Peyer's patch (tissue), 4 donors: ENCODE data around the gene PDAP1.

Source experiments
- POLR2A ChIP-seq, 2 donors: fragments of 450-650 bp; IDR thresholded peaks; one replicate each; pipeline ENCODE4 v1.5.1; 2017; ENCODE audit warnings: antibody characterized with exemption in 2 of 2, mild to moderate bottlenecking in 2 of 2, moderate library complexity in 2 of 2
- TF ChIP-seq, protein P1 (sequence below), 6 experiments: fragments of 450-650 bp in 4 of 6; fragments of 200-600 bp in 2 of 6; sonication (generic) in 1 of 6; IDR thresholded peaks; one replicate each; pipeline ENCODE4 v1.5.1; 2017 to 2019; ENCODE audit warnings: antibody characterized with exemption in 6 of 6, mild to moderate bottlenecking in 3 of 6, moderate library complexity in 1 of 6

DNA sequence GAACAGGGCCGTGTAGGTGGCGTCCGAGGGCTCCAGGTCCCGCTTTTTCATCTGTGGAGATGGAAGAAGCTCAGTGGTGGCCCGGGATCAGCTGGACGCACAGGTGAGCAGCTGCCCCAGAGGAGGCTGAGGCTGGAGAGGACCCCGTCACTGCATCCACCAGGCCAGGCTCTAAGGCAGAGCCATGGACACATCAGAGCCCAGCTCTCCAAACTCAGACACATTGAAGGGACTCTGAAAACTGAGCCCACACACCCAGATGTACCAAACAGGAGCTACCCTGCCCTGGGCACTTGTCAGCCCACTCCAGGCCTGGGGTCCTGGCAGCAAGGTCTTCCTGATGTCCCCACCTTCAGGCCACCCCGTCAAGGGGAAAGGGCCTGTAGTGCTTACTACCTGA is 21.4 kb upstream of the PDAP1 start:
- TF ChIP-seq, protein P1, sequence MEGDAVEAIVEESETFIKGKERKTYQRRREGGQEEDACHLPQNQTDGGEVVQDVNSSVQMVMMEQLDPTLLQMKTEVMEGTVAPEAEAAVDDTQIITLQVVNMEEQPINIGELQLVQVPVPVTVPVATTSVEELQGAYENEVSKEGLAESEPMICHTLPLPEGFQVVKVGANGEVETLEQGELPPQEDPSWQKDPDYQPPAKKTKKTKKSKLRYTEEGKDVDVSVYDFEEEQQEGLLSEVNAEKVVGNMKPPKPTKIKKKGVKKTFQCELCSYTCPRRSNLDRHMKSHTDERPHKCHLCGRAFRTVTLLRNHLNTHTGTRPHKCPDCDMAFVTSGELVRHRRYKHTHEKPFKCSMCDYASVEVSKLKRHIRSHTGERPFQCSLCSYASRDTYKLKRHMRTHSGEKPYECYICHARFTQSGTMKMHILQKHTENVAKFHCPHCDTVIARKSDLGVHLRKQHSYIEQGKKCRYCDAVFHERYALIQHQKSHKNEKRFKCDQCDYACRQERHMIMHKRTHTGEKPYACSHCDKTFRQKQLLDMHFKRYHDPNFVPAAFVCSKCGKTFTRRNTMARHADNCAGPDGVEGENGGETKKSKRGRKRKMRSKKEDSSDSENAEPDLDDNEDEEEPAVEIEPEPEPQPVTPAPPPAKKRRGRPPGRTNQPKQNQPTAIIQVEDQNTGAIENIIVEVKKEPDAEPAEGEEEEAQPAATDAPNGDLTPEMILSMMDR (IDR thresholded peaks at IDR 0.05), result no peak
- no peak for TF ChIP-seq POLR2A (IDR thresholded peaks at IDR 0.05)
